Neural progenitor cell (in vitro differentiated cells): ENCODE measurements around the gene LYRM4. TPM values are rescaled to one million over a fixed set of nuclear protein-coding genes. Genes with fewer than 3 reads are reported as not detected.

Experiments
- DNase-seq: peaks from one replicate; pipeline ENCODE4 v3.0.0-alpha.2; 2016; ENCODE audit warnings: low spot score
- H2AFZ ChIP-seq: fragments of 200-600 bp; sonication (generic); replicated peaks from 2 replicates; pipeline ENCODE4 v1.6.1; 2016; ENCODE audit warnings: antibody characterized with exemption
- H3F3A ChIP-seq: fragments of 200-600 bp; sonication (generic); 2 replicates; pipeline ENCODE4 v1.6.1; 2016; ENCODE audit warnings: antibody characterized with exemption, low read depth
- H3K27ac ChIP-seq: fragments of 200-600 bp; sonication (generic); 2 replicates; pipeline ENCODE4 v1.5.1; 2016; ENCODE audit warnings: mild to moderate bottlenecking
- H3K27me3 ChIP-seq: fragments of 200-600 bp; sonication (generic); 2 replicates; pipeline ENCODE4 v1.6.1; 2016; ENCODE audit warnings: mild to moderate bottlenecking, moderate library complexity
- H3K36me3 ChIP-seq: fragments of 200-600 bp; sonication (generic); 2 replicates; pipeline ENCODE4 v1.5.1; 2016
- H3K4me1 ChIP-seq: fragments of 200-600 bp; sonication (generic); 2 replicates; pipeline ENCODE4 v1.6.1; 2016; ENCODE audit warnings: mixed run types
- H3K4me2 ChIP-seq: fragments of 200-600 bp; sonication (generic); 2 replicates; pipeline ENCODE4 v1.6.1; 2016
- H3K4me3 ChIP-seq: fragments of 200-600 bp; sonication (generic); 2 replicates; pipeline ENCODE4 v1.5.1; 2016
- H3K79me2 ChIP-seq: fragments of 200-600 bp; sonication (generic); 2 replicates; pipeline ENCODE4 v1.6.1; 2016; ENCODE audit warnings: low read depth
- H3K9ac ChIP-seq: fragments of 200-600 bp; sonication (generic); 2 replicates; pipeline ENCODE4 v1.6.1; 2016
- H3K9me3 ChIP-seq: fragments of 200-600 bp; sonication (generic); 2 replicates; pipeline ENCODE4 v1.5.1; 2016; ENCODE audit warnings: low read depth
- H4K20me1 ChIP-seq: fragments of 200-600 bp; sonication (generic); 2 replicates; pipeline ENCODE4 v1.6.1; 2016; ENCODE audit warnings: low read depth
- H3K27ac Mint-ChIP-seq: 3 replicates; pipeline ENCODE4 v1.8.0; 2021; ENCODE audit warnings: mixed read lengths
- H3K27me3 Mint-ChIP-seq: 2 replicates; pipeline ENCODE4 v1.8.0; 2022; ENCODE audit warnings: low read depth, mild to moderate bottlenecking, inconsistent platforms, moderate library complexity, mixed read lengths; ENCODE audit not compliant: insufficient read depth
- H3K36me3 Mint-ChIP-seq: 3 replicates; pipeline ENCODE4 v1.8.0; 2021; ENCODE audit warnings: mixed read lengths
- H3K4me1 Mint-ChIP-seq: 3 replicates; pipeline ENCODE4 v1.8.0; 2021; ENCODE audit warnings: mixed read lengths
- H3K4me3 Mint-ChIP-seq: 3 replicates; pipeline ENCODE4 v1.8.0; 2021; ENCODE audit warnings: mild to moderate bottlenecking, moderate library complexity, mixed read lengths
- H3K9me3 Mint-ChIP-seq: 3 replicates; pipeline ENCODE4 v1.8.0; 2020; ENCODE audit warnings: mixed read lengths
- EZH2 ChIP-seq: fragments of 200-600 bp; sonication (generic); IDR thresholded peaks from 2 replicates; pipeline ENCODE4 v1.6.1; 2017; ENCODE audit warnings: antibody characterized with exemption, mild to moderate bottlenecking, moderate library complexity
- EZH2phosphoT487 ChIP-seq: fragments of 200-600 bp; sonication (generic); IDR thresholded peaks from 2 replicates; pipeline ENCODE4 v1.6.1; 2017; ENCODE audit warnings: antibody characterized with exemption
- total RNA-seq: library from RNA; depleted of rRNA; stranded (reverse); fragments of >200 nt; gene quantifications from 2 replicates; pipeline ENCODE4 v1.2.3, GENCODE V29; 2015; ENCODE audit warnings: low replicate concordance
- TF ChIP-seq, protein P1 (sequence below): fragments of 200-600 bp; sonication (generic); IDR thresholded peaks from 2 replicates; pipeline ENCODE4 v1.5.1; 2017; ENCODE audit warnings: antibody characterized with exemption, mild to moderate bottlenecking

Gene LYRM4
- total RNA-seq, 1 donor from 2014 or later, result 23.9 TPM

GRCh38 chr6:5197084-5197483, 63.7 kb downstream of the LYRM4 start:
- Histone ChIP-seq H3K79me2 (peaks cover 9% of the 10 kb centered on the region), H3K4me1 (peaks cover 36% of the 10 kb centered on the region), H3K36me3 (no peaks in the 10 kb centered on the region), H2AFZ (no peak overlapping the region), H3K4me2 (no peak overlapping the region), H3K27me3 (no peaks in the 10 kb centered on the region), H3K9ac (no peak overlapping the region), H4K20me1 (peaks cover 6% of the 10 kb centered on the region), H3K27ac (no peak overlapping the region), H3F3A (peaks cover 21% of the 10 kb centered on the region), H3K4me3 (no peak overlapping the region), H3K9me3 (no peaks in the 10 kb centered on the region)
- H3K4me3 Mint-ChIP-seq, result no peak overlapping the region
- no peak for TF ChIP-seq EZH2phosphoT487
- TF ChIP-seq EZH2, result no peak
- TF ChIP-seq, protein P1, sequence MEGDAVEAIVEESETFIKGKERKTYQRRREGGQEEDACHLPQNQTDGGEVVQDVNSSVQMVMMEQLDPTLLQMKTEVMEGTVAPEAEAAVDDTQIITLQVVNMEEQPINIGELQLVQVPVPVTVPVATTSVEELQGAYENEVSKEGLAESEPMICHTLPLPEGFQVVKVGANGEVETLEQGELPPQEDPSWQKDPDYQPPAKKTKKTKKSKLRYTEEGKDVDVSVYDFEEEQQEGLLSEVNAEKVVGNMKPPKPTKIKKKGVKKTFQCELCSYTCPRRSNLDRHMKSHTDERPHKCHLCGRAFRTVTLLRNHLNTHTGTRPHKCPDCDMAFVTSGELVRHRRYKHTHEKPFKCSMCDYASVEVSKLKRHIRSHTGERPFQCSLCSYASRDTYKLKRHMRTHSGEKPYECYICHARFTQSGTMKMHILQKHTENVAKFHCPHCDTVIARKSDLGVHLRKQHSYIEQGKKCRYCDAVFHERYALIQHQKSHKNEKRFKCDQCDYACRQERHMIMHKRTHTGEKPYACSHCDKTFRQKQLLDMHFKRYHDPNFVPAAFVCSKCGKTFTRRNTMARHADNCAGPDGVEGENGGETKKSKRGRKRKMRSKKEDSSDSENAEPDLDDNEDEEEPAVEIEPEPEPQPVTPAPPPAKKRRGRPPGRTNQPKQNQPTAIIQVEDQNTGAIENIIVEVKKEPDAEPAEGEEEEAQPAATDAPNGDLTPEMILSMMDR, result no peak
- H3K27me3 Mint-ChIP-seq, result peaks cover 2% of the 10 kb centered on the region
- peaks cover 19% of the 10 kb centered on the region for H3K4me1 Mint-ChIP-seq
- DNase-seq, result no peak
- H3K9me3 Mint-ChIP-seq, result no peaks in the 10 kb centered on the region
- H3K27ac Mint-ChIP-seq, result no peak overlapping the region
- H3K36me3 Mint-ChIP-seq, result peaks cover 15% of the 10 kb centered on the region

DNA sequence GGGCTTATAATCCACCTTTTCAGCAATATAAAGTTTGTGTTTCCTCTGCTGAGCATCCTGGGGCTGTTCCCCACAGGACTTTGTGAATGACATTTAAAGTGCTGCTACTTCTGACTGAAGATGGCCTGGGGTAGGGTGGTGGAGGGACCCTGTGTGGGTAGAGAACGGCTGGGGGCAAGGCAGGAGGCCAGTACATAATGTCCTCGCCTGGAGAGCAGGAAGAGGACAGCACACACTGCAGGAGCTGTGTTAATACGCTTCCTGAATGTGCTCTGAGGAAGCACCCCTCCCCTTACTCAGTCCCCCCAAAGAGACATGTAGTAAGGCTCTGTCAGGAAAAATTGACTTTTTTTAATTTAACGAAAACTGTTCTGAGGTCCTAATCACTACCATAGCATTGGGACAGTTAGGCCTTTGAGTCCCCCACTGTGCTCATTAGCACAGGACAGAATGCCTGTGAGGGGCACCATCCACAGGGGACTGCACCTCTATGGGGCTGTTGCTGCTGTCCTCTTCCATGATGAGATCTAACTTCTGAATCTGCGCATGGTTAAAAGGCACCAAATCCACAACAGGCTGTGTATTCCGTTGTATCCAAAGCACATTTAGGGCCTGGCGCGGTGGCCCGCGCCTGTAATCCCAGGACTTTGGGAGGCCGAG, 68.5 kb downstream of the LYRM4 start:
- H3K36me3 ChIP-seq, result no peaks in the 10 kb centered on the region
- Mint-ChIP-seq H3K9me3 (no peaks in the 10 kb centered on the region), H3K36me3 (peaks cover 12% of the 10 kb centered on the region), H3K27ac (no peak overlapping the region), H3K4me3 (no peak overlapping the region), H3K27me3 (peaks cover 2% of the 10 kb centered on the region), H3K4me1 (peaks cover 20% of the 10 kb centered on the region)
- peaks cover 16% of the 10 kb centered on the region for H3F3A ChIP-seq
- peaks cover 28% of the 10 kb centered on the region for H3K4me1 ChIP-seq
- H3K4me3 ChIP-seq, result no peak overlapping the region
- TF ChIP-seq, protein P1, result no peak
- TF ChIP-seq EZH2phosphoT487, result no peak
- TF ChIP-seq EZH2, result no peak
- no peaks in the 10 kb centered on the region for H3K27me3 ChIP-seq
- no peaks in the 10 kb centered on the region for H4K20me1 ChIP-seq
- no peaks in the 10 kb centered on the region for H3K79me2 ChIP-seq
- H3K9ac ChIP-seq, result no peak overlapping the region
- H3K9me3 ChIP-seq, result no peaks in the 10 kb centered on the region
- DNase-seq, result no peak
- peak overlapping the region; percentile 33 for H3K27ac ChIP-seq
- H3K4me2 ChIP-seq, result peak overlapping the region; percentile 26
- H2AFZ ChIP-seq, result no peak overlapping the region

DNA sequence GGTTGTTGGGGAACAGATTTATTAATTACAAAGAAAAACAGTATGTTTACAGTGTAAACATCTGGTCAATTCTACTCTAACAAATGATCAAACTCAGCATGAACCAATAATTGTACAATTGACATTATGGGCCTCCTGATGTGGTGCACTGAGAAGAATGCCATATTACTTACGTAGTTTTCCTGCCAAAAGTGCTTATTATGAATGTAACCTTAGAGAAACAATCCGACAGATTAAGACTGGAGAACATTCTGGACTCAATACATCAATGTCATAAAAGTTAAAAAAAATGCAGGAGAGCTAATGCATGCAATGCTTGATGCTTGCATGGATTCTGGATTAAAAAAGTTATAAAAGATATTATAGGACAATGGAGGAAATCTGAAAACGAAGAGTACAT, 69.0 kb downstream of the LYRM4 start:
- peak overlapping the region; percentile 26 for H3K4me2 ChIP-seq
- TF ChIP-seq EZH2phosphoT487 (no peak), EZH2 (no peak)
- TF ChIP-seq, protein P1, result no peak
- no peak overlapping the region for H2AFZ ChIP-seq
- H3K4me3 ChIP-seq, result no peak overlapping the region
- H3K27me3 ChIP-seq, result no peaks in the 10 kb centered on the region
- Mint-ChIP-seq H3K9me3 (no peaks in the 10 kb centered on the region), H3K27ac (no peak overlapping the region), H3K36me3 (peaks cover 9% of the 10 kb centered on the region), H3K4me1 (peaks cover 20% of the 10 kb centered on the region), H3K27me3 (peaks cover 2% of the 10 kb centered on the region), H3K4me3 (no peak overlapping the region)
- no peaks in the 10 kb centered on the region for H3K79me2 ChIP-seq
- H3K4me1 ChIP-seq, result peaks cover 28% of the 10 kb centered on the region
- H3K27ac ChIP-seq, result peak overlapping the region; percentile 33
- no peaks in the 10 kb centered on the region for H3K9me3 ChIP-seq
- no peak overlapping the region for H3K9ac ChIP-seq
- DNase-seq, result no peak
- H4K20me1 ChIP-seq, result no peaks in the 10 kb centered on the region
- H3F3A ChIP-seq, result peaks cover 16% of the 10 kb centered on the region
- no peaks in the 10 kb centered on the region for H3K36me3 ChIP-seq
